GM12891 (cell line): Measurements from ENCODE around the gene BAZ1B.

Experiments used
- PAX5 ChIP-seq: IDR thresholded peaks from 2 replicates; pipeline ENCODE4 v1.6.1; 2011; ENCODE audit warnings: low read length, moderate library complexity, mild to moderate bottlenecking; ENCODE audit not compliant: insufficient read depth, severe bottlenecking
- POLR2A ChIP-seq: IDR thresholded peaks from 2 replicates; pipeline ENCODE4 v1.6.1; 2011; ENCODE audit warnings: low read depth, low read length, control low read depth
- POLR2AphosphoS5 ChIP-seq: IDR thresholded peaks from 2 replicates; pipeline ENCODE4 v1.6.1; 2011; ENCODE audit warnings: low read depth, low read length, control low read depth
- POU2F2 ChIP-seq: IDR thresholded peaks from 2 replicates; pipeline ENCODE4 v1.6.1; 2011; ENCODE audit warnings: low read depth, mild to moderate bottlenecking, control low read depth, low read length, moderate library complexity
- TAF1 ChIP-seq: IDR thresholded peaks from 2 replicates; pipeline ENCODE4 v1.6.1; 2011; ENCODE audit warnings: low read depth, low read length, control low read depth

GRCh38 chr7:73570977-73571376, 48.9 kb upstream of the BAZ1B start:
- TF ChIP-seq POU2F2 = no peak
- TF ChIP-seq POLR2A = no peak
- TF ChIP-seq POLR2AphosphoS5 = no peak
- TF ChIP-seq TAF1 = no peak
- no peak for TF ChIP-seq PAX5
